Suppressor macrophage treated with lipopolysaccharide for 1 hour (primary cell): ENCODE measurements around the gene PHF14.

Experiments
- DNase-seq, 3 donors: peaks; one replicate each; pipeline ENCODE4 v3.0.0-alpha.2; 2020 to 2022

Gene PHF14

DNA sequence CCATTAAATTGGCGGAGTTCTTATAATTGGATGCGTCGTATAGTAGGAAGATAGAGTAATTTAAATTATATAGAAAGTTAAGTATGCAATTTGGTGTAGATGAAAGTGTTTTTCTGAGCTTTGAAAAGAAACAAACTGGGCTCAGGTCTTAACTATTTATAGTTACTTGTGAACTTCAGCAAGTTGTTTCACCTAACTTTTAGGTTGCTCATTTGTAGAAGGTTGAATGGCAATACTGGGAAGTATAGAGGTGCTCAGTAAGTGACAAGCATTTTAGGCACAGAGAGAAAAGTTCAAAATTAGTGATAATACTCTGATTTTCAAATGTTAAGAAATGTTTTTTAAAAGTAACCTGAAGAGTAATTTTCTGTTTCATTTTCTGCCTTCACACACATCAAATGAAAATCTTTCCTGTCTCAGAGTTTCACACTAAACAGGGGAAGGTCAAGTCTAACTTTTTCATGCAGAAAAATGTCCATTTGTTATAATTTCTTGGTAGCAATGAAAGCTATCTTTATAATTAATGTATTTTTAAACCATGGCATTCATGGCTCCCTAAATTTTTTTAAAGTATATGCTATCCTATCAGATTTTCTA, 146.5 kb downstream of the PHF14 start:
- no peak for DNase-seq

DNA sequence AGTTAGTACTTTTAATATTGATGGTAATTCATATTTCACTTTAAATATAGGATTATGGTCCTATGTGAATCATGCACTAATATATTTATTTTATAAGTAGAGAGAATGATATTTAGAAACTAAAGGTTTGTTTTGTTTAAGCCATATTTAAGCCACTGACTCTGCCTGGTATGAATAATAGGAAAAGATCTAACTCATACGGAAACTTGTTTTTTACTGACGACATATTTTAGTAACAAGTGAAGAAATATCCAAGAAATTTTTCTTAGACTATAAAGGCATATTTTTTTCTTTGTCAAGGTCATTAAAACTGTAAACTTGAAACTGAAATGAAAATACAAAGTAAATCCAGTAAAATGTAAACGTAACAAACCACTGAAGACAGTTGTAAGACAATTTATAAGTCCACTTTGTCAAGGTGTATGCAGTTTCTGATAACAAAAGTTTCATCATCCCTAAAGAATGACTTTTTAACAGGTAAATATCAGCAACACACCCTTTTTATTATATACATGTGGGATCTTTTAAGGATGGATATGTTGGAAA, 147.1 kb downstream of the PHF14 start:
- no peak for DNase-seq

DNA sequence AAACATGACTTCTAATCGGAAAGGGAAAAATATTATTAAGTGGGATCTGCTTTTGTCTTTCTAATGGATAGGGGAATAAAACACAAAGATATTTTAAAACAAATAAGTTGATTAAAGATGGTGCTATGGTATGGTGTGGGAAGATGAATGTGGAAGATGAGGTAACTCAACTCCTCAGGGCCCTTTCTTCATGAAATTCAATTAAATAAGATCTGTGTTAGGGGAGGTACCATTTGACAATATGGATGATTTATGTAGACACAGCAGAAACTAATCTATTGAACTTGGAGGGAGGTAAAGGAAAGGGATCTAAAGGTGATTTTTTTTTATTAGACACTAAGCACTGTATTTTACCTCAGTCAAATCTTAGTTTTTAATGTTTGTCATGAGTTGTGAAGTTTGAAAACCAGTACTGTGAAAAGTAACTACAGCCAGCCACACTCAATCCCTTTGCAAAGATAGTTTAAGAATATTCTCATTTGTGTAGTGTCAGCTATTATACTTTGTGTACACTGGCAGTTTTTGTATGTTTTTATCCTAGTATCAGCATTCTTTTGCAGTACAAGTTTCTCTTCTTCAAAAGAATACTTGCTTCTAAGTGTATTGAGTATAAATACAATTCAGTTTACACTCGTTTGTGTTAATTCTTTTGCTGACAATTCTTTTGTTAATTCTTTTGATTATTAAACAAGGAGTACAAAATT, 151.3 kb downstream of the PHF14 start:
- DNase-seq = no peak

DNA sequence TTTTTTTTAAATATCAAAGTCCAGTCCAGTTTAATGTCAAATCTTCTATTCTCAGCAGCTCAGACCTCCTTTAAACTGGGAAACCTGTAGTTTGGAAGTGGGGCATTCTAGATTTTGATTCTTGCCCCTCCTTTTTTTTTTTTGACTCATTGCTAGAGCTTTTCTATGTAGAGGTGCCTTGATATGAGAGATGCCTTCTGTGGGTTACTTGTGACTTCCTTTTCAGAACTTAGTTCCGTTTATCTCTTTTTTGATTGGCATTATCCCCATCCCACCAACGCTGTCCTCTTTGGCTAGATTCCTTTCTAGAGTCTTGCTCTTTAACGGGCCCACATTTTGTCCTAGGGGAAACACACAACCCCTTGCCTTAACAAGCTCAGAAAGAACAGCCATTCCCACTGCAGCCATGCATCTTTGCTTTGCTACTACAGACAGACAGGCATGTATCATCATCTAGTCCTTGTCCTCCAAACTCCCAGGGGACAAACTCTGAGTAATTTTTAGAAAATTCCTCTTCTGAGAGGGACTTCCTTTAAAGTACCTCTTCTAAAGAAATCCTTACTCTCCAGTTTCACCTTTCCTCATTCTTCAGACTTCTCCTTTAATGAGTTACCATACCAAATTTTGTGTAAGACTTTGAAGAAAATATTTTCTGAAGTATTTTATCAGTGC, 153.6 kb downstream of the PHF14 start:
- DNase-seq = peak in 1 of 3 donors; percentile 3

DNA sequence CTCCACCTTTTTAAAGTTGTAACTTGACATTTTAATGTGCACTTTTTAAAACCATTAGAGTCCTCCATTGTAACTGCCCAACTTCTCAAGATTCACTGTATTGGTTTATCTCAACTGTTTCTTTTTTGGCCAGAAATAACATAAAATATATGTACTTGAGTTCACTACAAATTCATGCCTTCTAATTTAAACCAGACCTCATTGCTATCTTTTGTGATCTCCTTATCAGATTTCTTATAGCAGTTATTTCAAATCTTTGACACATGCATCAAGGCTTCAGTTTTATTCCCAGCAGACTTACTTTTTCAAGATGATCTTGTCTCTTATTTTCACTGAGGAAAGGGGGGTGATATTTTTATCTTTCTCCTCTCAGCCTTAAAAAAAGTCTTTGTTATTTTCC, 154.3 kb downstream of the PHF14 start:
- DNase-seq = no peak

DNA sequence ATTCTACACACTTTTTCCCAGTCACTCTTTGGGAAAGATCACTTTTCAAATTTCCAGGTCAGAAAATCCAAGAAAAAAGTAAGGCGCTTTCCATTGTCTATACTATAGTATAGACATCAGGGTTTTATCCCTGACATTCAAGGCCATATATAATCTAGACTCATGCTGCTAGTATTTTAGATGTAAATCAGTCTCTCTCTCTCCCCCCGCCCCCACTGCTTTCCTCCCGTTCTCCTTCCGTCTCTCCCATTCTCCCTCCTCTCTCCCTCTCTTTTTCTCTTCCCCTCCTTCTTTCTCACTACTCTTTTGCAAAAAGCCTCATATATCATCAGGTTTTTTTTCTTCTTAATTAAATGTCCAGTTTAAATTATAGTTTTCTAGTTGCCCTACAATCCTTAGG, 154.8 kb downstream of the PHF14 start:
- no peak for DNase-seq

DNA sequence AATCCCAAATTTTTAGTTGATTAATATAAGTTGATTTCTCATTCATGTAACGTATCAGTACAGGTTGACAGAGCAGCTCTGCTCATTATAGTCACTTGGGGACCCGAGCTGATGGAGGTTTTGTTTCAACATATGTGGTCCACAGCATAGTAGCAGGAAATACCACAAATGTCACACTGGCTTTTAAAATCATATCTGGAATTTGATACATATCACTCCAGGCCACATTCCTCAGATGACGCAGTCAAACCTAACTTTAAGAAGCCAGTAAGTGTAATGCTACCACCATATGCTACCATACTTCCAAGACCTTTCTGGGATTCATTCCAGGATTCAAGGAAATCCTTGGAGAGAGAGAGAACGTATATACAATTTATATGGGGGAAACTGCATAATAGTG, 156.3 kb downstream of the PHF14 start:
- DNase-seq = no peak

DNA sequence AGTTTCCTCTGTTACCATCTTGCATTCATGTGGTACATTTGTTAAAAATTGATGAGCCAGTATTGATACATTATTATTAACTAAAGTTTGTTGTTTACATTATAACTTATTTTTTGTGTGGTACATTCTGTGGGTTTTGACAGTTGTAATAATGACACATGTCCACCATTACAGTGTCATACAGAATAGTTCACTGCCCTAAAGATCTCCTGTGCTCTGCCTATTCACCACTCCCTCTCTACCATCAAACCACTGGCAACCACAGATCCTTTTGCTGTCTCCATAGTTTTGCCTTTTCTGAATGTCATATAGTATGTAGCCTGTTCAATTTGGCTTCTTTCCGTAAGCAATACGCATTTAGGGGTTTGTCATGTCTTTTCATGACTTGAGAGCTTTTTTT, 156.9 kb downstream of the PHF14 start:
- DNase-seq = no peak

DNA sequence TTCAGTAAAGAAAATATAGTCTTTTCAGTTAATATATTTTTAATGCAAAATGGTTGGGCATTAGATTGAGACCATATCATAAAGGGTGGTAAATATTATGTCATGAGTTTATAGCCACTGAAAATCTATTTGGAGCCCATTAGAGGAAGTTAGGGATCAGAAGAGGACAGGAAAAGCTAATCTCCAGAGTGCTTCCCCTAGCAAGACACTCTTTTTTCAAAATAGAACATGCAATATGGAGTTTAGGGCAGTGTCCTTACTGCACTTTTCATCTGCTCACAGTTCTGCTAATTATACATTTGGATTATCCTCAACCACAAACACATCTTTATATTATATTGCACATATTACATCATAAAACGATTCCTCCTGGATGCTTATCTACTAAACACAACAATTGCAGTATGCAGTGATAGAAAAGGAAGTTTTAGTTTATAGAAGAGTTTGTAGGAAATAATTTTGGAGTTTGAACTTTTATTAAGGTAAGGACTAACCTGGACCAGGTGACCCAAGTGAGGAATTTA, 159.8 kb downstream of the PHF14 start:
- no peak for DNase-seq

DNA sequence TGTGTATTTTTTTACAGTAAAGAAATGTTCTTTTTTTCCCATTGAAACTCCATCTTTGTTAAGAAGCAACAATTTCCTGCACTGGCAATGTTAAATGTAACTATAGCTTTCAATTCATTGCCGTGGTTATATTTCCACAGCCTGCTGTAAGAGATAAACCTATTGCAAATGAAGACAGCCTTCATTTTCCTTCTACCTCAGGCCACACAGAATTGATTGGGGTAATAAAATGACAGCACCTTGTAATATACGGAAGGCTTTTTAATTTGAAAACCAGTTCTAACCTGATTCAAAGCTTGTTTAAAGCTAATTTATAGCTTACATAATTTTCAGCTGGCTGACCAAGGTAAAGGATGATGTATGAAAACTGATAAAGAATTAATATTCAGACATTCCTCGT, 161.9 kb downstream of the PHF14 start:
- DNase-seq = no peak

DNA sequence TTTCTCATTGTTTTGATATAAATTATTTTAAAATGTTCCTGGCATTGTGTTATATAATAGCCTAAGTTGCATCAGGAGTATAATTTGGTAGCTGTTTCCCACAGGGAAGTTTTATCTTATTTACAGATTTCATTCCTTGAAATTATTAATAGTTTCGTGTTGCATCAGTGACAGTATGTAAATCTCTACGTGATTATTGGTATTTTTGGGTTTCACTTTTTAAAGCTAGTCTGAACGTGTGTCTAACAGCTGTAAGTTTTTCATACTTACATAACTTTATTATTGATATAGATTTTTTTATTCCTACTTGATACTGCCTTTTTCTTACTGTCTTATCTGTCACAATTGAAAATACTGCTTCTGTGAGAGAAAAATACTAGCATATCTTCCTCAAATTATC, 167.9 kb downstream of the PHF14 start:
- no peak for DNase-seq

DNA sequence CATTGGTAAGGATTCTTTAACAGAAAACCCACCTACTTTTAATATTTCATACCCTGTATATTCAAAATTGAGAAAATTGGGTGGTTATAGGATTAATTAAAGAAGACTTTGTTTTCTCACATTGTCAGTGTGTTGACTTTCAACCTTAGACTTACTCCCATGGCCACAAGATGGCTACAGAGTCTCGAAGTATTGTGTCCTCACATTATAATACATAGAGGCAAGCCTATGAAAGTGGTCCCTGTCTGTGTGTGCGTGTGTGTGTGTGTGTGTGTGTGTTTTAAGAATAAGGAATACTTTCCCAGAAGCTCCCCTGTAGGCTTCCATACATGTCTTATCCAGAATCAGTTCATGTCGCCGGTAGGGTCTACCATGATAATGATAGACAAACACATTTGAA, 180.0 kb downstream of the PHF14 start:
- DNase-seq = no peak

DNA sequence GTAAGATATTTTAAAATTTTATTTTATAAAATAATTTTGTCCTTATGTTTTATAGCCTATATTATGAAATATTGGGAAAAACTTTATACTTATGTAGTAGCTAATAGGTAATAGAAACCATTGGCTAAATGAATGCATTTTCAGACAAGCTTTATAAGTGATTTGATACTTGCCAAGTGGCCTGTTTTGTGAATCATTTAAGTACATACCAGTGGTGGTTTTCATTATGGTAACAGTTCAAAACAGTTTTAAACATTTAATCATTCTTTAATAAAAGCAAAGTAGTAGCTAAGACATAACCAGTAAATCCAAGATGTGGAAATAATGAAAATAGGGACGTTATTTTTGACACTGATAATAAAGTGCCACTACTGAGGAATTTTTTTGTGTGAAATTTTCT, 182.2 kb downstream of the PHF14 start:
- no peak for DNase-seq

DNA sequence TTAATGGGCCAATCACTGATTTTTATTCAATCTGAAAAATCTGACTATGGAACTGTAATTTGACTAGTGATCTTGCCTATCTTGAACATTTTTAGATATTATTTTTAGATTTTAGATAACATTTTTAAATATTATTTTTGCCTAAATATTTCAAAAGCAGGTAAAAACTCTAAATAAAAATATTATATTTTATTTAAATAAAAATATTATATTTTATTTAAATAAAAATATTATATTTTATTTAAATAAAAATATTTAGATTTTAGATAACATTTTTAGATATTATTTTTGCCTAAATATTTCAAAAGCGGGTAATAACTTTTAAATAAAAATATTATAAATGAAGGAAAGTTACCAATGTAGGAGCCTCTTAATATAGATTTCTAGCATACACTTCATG, 187.8 kb downstream of the PHF14 start:
- no peak for DNase-seq

DNA sequence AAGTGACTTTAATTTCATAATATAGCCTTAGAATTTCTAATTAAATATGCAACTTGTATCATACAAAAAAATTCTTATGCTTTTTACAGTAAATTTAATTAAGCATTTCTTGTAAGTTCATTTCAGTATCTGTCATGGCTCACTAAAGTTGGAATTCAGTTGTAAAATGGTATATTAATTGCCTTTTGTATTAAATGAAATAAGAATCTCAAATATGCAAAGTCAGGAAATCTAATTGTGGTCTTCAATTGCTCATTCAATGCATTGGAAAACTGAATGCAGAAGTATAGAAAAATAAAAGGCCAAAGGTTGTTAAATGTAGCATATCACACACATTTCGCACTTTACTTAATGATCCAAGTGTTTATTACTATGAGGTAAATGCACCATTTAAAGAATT, 189.5 kb downstream of the PHF14 start:
- no peak for DNase-seq

DNA sequence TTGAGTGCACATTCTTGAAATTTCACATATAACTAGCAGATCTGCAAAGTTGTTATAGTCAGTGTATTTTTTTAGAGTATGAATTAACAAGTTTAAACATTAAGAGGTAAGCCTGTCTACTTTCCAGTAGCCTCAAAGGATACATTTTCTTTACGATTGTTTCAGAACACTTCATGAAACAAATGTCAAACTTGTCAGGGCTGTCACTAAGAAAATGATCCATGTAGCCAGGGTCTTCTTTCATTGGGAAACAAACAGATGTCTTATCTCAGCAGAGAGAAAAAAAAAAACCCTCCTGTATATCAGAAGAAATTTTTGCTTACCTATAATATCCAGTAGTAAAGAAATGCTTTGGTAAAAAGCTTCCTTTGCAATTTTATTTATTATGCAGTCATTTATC, 192.4 kb downstream of the PHF14 start:
- DNase-seq = no peak

DNA sequence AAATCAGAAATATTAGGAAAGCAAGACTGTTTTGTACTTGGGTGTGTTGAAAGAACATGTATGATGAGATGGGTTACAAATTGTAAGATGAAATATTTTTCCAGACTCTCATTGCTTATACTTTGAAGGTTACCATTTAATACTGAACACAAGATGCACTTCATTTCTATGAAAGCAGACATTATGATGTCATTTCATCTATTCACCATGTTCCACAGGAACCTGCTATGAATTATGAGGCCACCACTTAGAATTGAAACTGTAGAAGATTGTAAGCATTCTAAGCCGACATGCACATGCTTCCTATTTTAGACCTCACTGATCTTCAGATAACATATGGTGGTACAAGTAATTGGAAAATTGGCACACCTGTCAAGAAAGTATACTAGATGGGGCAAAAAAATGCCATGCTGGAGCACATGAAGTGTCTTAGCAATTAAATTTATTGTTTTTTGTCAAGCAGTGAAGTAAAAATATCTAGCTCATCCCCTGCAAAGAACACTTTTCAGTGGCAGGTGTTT, 195.0 kb downstream of the PHF14 start:
- DNase-seq = no peak

DNA sequence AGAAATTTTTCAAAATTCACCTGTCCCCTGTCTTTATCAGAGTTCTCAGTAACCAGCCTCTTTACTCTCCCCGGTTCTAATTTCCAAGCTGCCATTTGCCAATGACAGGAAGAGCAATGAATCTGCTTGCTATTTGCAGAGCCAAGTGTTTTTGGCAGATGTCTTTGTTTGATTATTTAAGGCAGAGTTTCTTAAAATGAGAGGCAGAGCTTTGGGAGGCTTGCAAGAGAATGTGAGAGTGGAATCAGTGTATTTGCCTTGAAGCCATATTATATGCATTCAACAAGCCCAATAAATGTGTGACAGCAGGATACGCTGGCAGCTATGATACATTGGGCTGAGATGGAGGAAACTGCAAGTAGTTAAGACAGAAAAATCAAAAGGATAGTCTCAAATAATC, 196.5 kb downstream of the PHF14 start:
- no peak for DNase-seq

DNA sequence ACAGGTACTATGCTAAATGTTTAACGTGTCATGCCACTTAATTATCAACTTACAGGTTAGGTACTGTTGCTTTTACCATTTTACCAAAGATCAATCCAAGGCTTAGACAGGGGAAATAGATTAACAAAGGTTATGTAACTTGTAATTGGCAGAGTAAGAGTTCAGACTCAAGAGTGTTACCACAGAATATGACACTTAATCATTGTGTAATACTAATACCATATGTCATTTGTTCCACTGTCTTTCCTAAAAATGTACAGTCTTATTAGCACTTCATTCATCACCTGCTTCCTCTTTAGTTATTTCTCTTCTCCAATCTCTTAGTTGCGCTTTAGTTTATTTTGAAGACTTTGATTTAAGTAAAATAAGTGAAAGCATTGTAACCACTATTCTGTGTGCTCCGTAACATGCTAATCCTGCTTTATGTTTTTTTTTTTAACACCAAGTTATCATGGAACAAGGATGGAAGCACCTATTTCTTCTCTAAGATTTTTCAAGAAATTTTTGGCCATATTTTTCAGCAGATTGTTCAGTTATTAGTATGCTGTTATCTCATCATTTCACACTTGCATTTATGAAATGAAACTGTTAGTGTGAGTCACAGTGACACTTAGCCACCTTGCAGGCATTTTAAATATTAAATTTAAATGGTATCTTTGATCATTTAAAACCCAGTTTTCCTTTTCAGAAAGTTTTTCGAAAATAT, 197.3 kb downstream of the PHF14 start:
- peak; percentile 7 to 66 (median 54) for DNase-seq

DNA sequence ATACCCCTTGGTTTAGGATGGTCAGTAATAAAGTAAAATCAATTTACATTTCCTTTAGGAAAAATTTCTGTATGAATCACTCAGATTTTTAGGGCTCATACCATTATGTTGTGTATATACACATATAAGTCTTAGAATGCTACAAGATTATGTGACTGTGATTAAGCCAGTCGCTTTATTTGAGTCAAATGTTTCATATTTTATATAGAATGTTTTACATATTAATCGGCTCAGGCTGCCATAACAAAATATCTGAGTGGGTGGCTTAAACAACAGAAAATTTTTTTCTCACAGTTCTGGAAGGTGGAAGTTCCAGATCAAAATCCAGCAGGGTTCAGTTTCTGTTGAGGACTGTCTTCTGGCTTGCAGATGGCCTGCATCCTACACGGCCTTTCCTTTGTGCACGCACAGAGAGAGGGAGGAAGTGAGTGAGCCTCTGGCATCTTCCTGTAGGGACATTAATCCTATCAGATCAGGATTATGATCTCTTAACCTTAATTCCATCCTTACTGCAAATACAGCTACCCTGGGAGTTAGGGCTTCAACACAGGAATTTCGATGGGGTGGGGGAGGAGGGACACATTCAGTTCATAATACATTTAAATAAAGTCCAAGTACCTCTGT, 198.0 kb downstream of the PHF14 start:
- DNase-seq = peak; percentile 2 to 23 (median 7)

DNA sequence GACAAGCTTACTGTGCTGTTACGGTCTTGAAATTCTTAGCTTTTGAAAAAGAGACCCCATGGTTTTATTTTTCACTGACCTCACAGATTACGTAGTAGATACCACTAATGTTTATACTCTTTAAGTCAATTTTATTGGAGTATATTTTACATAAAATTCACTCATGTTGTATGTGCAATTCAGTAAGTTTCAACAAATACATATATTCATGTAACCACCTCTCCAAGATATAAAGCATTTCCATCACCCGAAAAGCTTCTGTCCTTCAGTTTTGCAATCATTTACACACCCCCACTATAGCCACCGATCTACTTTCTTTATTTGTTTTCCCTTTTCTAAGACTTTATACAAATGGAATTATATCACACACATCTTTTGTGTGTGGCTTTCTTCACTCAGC, 199.2 kb downstream of the PHF14 start:
- no peak for DNase-seq

DNA sequence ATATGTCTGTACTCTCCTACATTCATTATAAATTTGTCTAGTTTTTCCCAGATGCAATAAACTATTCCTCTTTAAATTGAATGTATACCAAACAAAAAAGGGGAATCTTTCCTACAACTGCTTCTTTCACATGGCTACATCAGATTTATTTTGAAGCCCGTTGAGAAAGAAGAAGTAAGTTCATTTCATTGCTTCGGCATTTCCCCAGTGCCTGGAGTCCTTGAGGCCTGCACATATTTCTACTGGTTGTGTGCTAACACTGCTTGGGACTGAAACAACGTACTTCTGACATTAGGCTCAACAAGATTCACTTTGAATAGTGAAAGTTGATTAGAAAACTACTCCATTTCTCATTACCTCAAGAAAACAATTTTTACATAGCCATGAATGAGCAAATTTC, 201.7 kb downstream of the PHF14 start:
- DNase-seq = peak; percentile 55 to 66 (median 62)

DNA sequence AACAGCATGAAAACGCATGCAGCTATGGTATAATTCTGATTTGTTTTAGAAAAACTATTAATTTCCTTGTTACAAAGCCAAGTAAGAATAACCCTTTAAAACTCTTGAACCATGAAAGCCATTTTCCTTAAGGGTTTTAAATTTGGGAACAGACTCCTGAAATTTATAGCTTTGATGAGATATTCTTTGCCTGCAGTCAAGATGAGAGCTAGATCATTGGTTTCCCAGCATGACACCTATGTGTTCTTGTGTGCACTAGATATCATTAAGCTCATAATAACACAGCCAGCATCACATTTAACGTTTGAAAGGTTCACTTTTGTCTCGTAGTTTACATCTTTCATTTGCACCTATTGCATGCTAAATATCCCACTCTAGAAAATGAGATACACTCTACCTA, 202.2 kb downstream of the PHF14 start:
- DNase-seq = no peak
